ENCODE data around the gene EXOC1L.
"Not testable (repeated sequence)": the region's sequence is repeated elsewhere in the genome, so short reads cannot be mapped to it uniquely, and the experiment has no call there.

EXOC1L gene

GRCh38 chr4:55837903-55838302 is 18.3 kb downstream of the EXOC1L start:
- DNase-seq (ENCODE audit: low read depth in 1 of 2, low spot score in 1 of 2), result no peak

DNA sequence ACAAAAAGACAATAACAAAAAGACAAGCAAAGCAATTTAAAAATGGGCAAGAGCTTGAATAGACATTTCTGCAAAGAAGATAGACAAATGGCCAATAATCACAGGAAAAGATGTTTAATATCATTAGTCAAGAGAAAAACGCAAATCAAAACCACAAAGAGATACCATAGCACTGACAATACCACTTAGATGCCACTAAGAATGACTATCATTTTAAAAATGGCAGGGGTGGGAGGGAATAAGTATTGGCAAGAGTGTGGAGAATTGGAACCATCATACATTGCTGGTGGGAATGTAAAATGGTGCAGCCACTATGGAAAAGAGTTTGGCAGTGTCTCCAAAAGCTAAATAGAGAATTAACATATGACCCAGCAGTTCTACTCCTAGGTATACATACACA is 18.8 kb downstream of the EXOC1L start:
- no peak for DNase-seq (ENCODE audit: low read depth in 1 of 2, low spot score in 1 of 2)

GRCh38 chr4:55838952-55839351 is 19.4 kb downstream of the EXOC1L start:
- DNase-seq (ENCODE audit: low read depth in 1 of 2, low spot score in 1 of 2), result no peak

GRCh38 chr4:55840956-55841355 is 21.4 kb downstream of the EXOC1L start:
- no peak for DNase-seq (ENCODE audit: low read depth in 1 of 2, low spot score in 1 of 2)

- DNase-seq (ENCODE audit: low read depth in 1 of 2, low spot score in 1 of 2), result not testable (repeated sequence)
Observed at GRCh38 chr4:55841373-55842239, 22.0 kb downstream of the EXOC1L start.

GRCh38 chr4:55842312-55842711 is 22.7 kb downstream of the EXOC1L start:
- not testable (repeated sequence) for DNase-seq (ENCODE audit: low read depth in 1 of 2, low spot score in 1 of 2)

GRCh38 chr4:55849724-55850123 is 30.1 kb downstream of the EXOC1L start:
- no peak for DNase-seq (ENCODE audit: low read depth in 1 of 2, low spot score in 1 of 2)

GRCh38 chr4:55851885-55852284 is 32.3 kb downstream of the EXOC1L start:
- no peak for DNase-seq (ENCODE audit: low read depth in 1 of 2, low spot score in 1 of 2)

DNA sequence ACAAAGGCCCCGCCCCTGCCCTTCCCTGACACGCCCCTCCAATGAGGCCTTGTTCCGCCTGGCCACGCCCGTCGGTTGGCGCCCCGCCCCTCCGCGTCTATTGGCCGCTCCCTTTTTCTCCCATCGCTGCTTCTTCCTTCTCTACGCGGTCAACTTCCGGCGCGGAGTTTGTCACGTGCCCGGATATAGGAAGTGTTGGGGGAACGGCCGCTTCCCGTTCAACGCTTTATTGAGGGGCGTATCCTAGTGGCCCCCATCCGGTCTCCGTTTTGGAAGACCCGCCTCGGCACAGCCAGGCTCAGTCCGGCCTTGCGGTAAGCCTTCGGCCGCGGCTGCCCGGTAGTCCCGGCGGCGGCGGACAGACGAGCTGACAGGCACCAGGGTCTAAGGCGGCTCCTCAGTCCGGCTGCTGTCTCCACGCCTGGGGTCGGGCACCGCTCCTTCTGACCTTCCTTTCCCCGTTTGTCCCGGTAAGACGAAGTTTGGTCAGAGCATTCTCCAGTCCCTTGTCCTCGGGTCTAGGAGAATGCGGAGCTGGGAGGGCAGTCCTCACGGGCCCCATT is 34.0 kb downstream of the EXOC1L start, which contains the start of gene EXOC1:
Gene EXOC1 (plus strand): TSS at position 165 of the 563 bp plus-strand sequence. CDS start 4,676 bp downstream, outside the sequence.
- DNase-seq (ENCODE audit: low read depth in 1 of 2, low spot score in 1 of 2), result peak; percentile 94 to 96

DNA sequence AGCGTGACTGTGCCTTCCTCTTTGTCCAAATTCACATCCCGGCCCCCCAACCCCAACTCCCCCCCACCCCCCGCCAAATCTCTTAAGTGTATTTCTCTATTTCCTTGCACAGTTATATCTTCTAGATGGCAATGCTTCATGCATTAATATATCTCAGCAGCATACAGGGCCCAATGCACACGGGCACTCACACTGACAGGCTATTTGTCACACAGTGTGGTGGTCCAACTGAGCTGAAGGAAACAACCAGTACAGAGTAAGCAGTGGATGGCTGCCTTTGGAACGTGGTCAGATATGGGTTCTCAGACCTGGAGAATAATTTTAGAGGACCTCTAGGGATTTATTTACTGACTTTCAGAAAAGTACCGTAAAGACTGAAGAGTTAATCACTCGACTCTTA is 34.5 kb downstream of the EXOC1L start:
- DNase-seq (ENCODE audit: low read depth in 1 of 2, low spot score in 1 of 2), result no peak

DNA sequence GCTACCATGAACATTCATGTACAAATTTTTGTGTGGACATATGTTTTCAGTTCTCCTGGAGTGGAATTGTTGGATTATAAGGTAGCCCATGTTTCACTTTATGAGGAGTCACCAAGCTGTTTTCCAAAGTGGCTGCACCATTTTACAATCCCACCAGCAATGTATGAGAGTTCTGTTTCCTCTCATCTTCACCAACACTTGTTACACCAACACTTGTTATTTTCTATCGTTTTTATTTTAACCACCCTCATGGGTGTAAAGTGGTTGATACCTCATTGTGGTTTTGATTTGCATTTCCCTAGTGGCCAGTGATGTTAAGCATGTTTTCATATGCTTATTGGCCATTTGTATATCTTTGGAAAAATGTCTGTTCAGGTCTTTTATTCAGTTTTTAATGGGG is 38.0 kb downstream of the EXOC1L start:
- DNase-seq (ENCODE audit: low read depth in 1 of 2, low spot score in 1 of 2), result no peak

DNA sequence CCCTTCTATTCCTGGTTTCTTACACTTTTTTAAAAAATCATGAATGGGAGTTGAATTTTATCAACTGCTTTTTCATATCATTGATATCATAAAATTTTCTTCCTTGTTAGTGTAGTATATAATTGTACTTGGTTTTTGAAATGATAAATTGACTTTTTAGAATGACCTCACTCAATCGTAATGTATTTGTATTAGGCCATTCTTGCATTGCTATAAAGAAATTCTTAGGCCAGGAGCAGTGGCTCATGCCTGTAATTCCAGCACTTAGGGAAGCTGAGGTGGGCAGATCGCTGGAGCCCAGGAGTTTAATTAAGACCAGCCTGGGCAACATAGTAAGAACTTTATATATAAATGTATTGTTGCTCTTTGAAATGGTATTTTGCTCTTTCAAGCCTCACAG is 40.1 kb downstream of the EXOC1L start:
- DNase-seq (ENCODE audit: low read depth in 1 of 2, low spot score in 1 of 2), result no peak

- no peak for DNase-seq (ENCODE audit: low read depth in 1 of 2, low spot score in 1 of 2)
Observed at GRCh38 chr4:55864577-55865223, 45.1 kb downstream of the EXOC1L start.

GRCh38 chr4:55865228-55865806 is 45.7 kb downstream of the EXOC1L start:
- DNase-seq (ENCODE audit: low read depth in 1 of 2, low spot score in 1 of 2), result no peak

DNA sequence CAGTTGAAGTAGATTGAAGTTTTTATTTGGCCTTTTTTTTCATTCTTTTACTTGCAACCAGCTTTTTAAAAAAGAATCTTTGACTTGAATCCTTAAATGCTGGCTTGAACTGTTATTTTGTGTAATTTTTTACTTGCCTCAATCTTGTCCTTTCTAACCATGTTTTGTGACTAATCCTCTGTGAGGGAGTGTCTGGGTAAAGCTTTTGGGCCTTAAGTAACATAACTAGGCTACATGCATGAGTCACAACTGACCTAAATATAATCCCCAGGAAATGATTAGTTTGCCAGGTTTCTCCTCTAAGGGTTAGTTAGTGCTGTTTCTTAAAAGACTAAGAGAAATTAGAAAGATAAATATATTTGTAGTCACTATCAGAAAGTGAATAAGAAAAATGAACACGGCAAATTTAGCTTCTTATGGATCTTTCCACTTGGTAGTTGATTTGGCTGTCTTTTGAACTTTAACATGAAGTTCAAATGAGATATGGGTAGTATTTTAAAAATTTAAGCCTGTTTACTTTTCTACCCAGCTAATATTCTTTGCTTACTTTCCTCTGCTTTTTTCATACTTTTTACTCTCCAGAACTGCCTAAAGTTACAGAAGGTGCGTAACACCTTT is 46.8 kb downstream of the EXOC1L start:
- DNase-seq (ENCODE audit: low read depth in 1 of 2, low spot score in 1 of 2), result no peak

GRCh38 chr4:55866973-55867574 is 47.5 kb downstream of the EXOC1L start:
- DNase-seq (ENCODE audit: low read depth in 1 of 2, low spot score in 1 of 2), result no peak

DNA sequence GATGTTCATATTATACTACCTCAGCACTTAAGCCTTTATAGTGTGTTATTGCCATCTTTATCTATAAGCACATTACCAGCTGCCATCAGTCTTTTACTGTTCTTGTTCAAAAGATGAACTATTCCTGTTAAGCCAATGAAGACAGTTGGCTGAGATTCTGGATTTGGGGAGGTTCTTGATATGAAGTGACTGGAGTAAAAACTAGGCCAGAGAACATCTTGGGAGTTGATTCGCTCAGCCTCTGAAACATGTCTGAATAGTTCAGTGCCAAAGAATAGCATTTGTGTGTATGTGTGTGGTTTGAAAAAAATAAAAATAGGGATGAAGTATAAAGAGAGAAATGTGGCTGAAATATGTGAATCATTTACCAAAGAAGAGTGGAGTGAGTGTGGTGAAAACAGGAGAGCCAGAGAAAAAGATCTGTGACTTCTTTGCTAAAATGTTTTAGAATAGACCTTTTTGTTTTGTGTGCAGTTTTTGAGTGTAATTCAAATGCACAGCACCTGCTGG is 49.0 kb downstream of the EXOC1L start:
- no peak for DNase-seq (ENCODE audit: low read depth in 1 of 2, low spot score in 1 of 2)

DNA sequence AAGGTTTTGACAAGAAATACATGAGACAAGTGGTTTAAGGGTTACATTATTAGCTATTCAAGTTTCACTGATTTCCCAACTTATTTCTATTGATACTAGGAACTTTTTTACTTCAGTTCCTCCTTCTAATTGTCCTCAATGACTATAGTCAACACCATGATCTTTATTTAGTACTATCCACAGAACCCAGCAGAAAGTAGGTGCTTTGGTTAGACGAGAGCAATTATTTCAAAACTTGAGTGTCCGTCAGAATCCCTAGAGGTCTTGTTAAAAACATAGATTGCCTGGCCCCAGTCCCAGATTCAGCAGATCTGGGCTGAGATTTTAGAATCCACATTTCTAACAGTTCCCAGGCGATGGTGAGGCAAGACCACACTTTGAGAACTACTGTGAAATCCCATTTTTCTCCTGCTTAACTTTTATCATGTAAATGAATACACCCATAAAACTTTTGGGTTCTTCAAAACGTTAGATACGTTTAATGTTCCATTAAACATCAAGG is 51.8 kb downstream of the EXOC1L start:
- no peak for DNase-seq (ENCODE audit: low read depth in 1 of 2, low spot score in 1 of 2)

DNA sequence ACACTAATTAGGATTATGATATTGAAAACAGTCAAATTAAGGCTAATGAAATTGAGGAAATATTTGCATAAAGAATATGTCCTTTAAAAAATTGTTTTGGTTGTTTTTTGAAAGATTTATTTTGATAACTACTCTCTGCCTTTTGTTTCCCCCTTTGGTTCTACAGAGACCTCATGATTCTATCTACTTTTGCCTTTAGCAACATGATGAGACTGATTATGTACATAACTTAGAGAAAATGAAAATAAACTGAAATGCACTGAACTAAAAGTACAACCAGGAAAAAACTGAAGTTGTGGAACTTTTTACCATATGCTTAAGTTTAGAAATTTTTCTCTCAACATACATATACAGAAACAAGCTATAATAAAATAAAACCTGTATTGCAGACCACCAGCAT is 55.2 kb downstream of the EXOC1L start:
- no peak for DNase-seq (ENCODE audit: low read depth in 1 of 2, low spot score in 1 of 2)

- DNase-seq (ENCODE audit: low read depth in 1 of 2, low spot score in 1 of 2), result no peak
Observed at GRCh38 chr4:55876387-55876786, 56.8 kb downstream of the EXOC1L start.
